Measurements from ENCODE around the gene DGKE.

Gene DGKE

GRCh38 chr17:56881685-56882295 lies 47.8 kb downstream of the DGKE start:
- POLR2A ChIA-PET, result no interaction called here
- H3K4me3 ChIP-seq (ENCODE audit: low read depth, low read length), result no peak overlapping the region
- CTCF ChIA-PET, result interaction anchor here (0.7 to 1.1 kb wide), 2 partner anchors 13 to 901 kb away, joined by 3 read pairs; no protein-coding TSS in a partner anchor
- H3K4me1 ChIP-seq (ENCODE audit: control insufficient read depth, insufficient read depth, low read length), result no peaks in the 10 kb centered on the region
- H3K27ac ChIP-seq (ENCODE audit: extremely low read depth, low read depth, low read length), result no peak overlapping the region
- peaks cover 0 to 6% of the 10 kb centered on the region in 2 experiments; a peak in 1 of 3 replicates for H3K36me3 ChIP-seq (ENCODE audit: control insufficient read depth in 2 of 2, insufficient read depth in 1 of 2, low read length in 2 of 2)
- no peaks in the 10 kb centered on the region for H3K9me3 ChIP-seq (ENCODE audit: control insufficient read depth, insufficient read depth, low read depth, low read length)
- TF ChIP-seq ZNF560 (tag by site-specific recombination; IDR thresholded peaks at IDR 0.05; ENCODE audit: borderline replicate concordance) (no peak), ZNF585B (tag by site-specific recombination; IDR thresholded peaks at IDR 0.05) (no peak), ZNF513 (tag by site-specific recombination; IDR thresholded peaks at IDR 0.05) (no peak), KLF17 (tag by site-specific recombination; IDR thresholded peaks at IDR 0.05) (no peak), ZSCAN23 (tag by site-specific recombination; IDR thresholded peaks at IDR 0.05) (no peak), ZNF341 (tag by site-specific recombination; IDR thresholded peaks at IDR 0.05; ENCODE audit: low read depth) (no peak), BCL6B (tag by site-specific recombination; IDR thresholded peaks at IDR 0.05) (no peak), ZNF223 (tag by site-specific recombination; IDR thresholded peaks at IDR 0.05) (no peak), ZNF23 (tag by site-specific recombination; IDR thresholded peaks at IDR 0.05; ENCODE audit: borderline replicate concordance) (no peak), GLIS1 (tag by site-specific recombination; IDR thresholded peaks at IDR 0.05) (no peak), SP2 (tag by site-specific recombination; IDR thresholded peaks at IDR 0.05) (no peak), ZNF785 (tag by site-specific recombination; IDR thresholded peaks at IDR 0.05) (no peak), ZNF558 (tag by site-specific recombination; IDR thresholded peaks at IDR 0.05) (no peak)

- TF ChIP-seq ZNF302 (tag by site-specific recombination; IDR thresholded peaks at IDR 0.05; ENCODE audit: low read depth) (no peak), ZBTB10 (tag by site-specific recombination; IDR thresholded peaks at IDR 0.05) (no peak)
- H3K4me3 ChIP-seq (ENCODE audit: low read depth, low read length), result no peak overlapping the region
- CTCF ChIA-PET, result no interaction called here
- no peaks in the 10 kb centered on the region for H3K4me1 ChIP-seq (ENCODE audit: control insufficient read depth, insufficient read depth, low read length)
- H3K9me3 ChIP-seq (ENCODE audit: control insufficient read depth, insufficient read depth, low read depth, low read length), result no peaks in the 10 kb centered on the region
- peaks cover 0 to 22% of the 10 kb centered on the region in 2 experiments; a peak in 1 of 3 replicates for H3K36me3 ChIP-seq (ENCODE audit: control insufficient read depth in 2 of 2, insufficient read depth in 1 of 2, low read length in 2 of 2)
- H3K27ac ChIP-seq (ENCODE audit: extremely low read depth, low read depth, low read length), result no peak overlapping the region
- POLR2A ChIA-PET, result no interaction called here
Observed at GRCh38 chr17:56883616-56884015, 49.7 kb downstream of the DGKE start.

All from HEK293 (cell line).